ENCODE data around the gene C19orf12.

- TF ChIP-seq REST (IDR thresholded peaks at IDR 0.05; ENCODE audit: borderline replicate concordance) (no peak), EZH2 (IDR thresholded peaks at IDR 0.05; ENCODE audit: borderline replicate concordance, insufficient read depth, low read length, poor library complexity, severe bottlenecking) (no peak), POLR2AphosphoS5 (IDR thresholded peaks at IDR 0.05) (no peak), RAD21 (conservative IDR thresholded peaks at IDR 0.05) (no peak), CTCF (IDR thresholded peaks at IDR 0.05; ENCODE audit: poor library complexity, severe bottlenecking) (no peak), EP300 (conservative IDR thresholded peaks at IDR 0.05; ENCODE audit: poor library complexity, severe bottlenecking) (no peak), SMC3 (conservative IDR thresholded peaks at IDR 0.05; ENCODE audit: poor library complexity) (no peak), TAF1 (IDR thresholded peaks at IDR 0.05; ENCODE audit: low read depth) (no peak), MXI1 (conservative IDR thresholded peaks at IDR 0.05; ENCODE audit: poor library complexity, severe bottlenecking) (no peak)
Measured at GRCh38 chr19:29679598-29680210, 35.4 kb downstream of the C19orf12 start.

All from neural cell (in vitro differentiated cells).